HepG2 (cell line): Measurements from ENCODE around the gene NBEAL2. TPM values are rescaled to one million over a fixed set of nuclear protein-coding genes. Genes with fewer than 3 reads are reported as not detected.

Experiments used
- BCL6 ChIP-seq: IDR thresholded peaks from 2 replicates; pipeline ENCODE4 v1.6.1; 2016; ENCODE audit warnings: missing genetic modification reagents, missing compliant biosample characterization
- EP300 ChIP-seq, 3 experiments: sonication (generic) in 1 of 3; formaldehyde crosslinking in 1 of 3; IDR thresholded peaks; 2 replicates each; pipeline versions ENCODE4 v1.5.1 to v1.6.1; 2011 to 2020; ENCODE audit warnings: low read depth in 2 of 3, low read length in 2 of 3, borderline replicate concordance in 1 of 3, improper control_type of control experiment in 1 of 3, mild to moderate bottlenecking in 1 of 3, missing genetic modification reagents in 1 of 3, moderate library complexity in 1 of 3
- FOXO4 ChIP-seq: sonication (generic); formaldehyde crosslinking; conservative IDR thresholded peaks from 2 replicates; pipeline ENCODE4 v1.8.1; 2023; ENCODE audit warnings: missing genetic modification reagents
- FOXP4 ChIP-seq: sonication (generic); formaldehyde crosslinking; IDR thresholded peaks from 2 replicates; pipeline ENCODE4 v1.4.0; 2020; ENCODE audit warnings: missing genetic modification reagents
- HMG20A ChIP-seq: IDR thresholded peaks from 2 replicates; pipeline ENCODE4 v1.6.1; 2016; ENCODE audit warnings: borderline replicate concordance
- HOXA3 ChIP-seq: sonication (generic); formaldehyde crosslinking; IDR thresholded peaks from 2 replicates; pipeline ENCODE4 v1.5.0; 2020; ENCODE audit warnings: missing genetic modification reagents
- HOXA7 ChIP-seq: sonication (generic); formaldehyde crosslinking; IDR thresholded peaks from 2 replicates; pipeline ENCODE4 v1.8.1; 2022; ENCODE audit warnings: mild to moderate bottlenecking, missing genetic modification reagents, moderate library complexity
- MAFF ChIP-seq: IDR thresholded peaks from 2 replicates; pipeline ENCODE4 v1.6.1; 2011; ENCODE audit warnings: low read depth, low read length, improper control_type of control experiment
- NFE2L2 ChIP-seq: fragments of 150-350 bp; IDR thresholded peaks from 2 replicates; pipeline ENCODE4 v1.6.1; 2014; ENCODE audit warnings: low read length
- NFKB2 ChIP-seq: sonication (generic); formaldehyde crosslinking; IDR thresholded peaks from 2 replicates; pipeline ENCODE4 v1.4.0; 2020; ENCODE audit warnings: missing genetic modification reagents, borderline replicate concordance
- NR2F1 ChIP-seq, 2 experiments: fragments of 450-650 bp in 1 of 2; formaldehyde crosslinking in 1 of 2; IDR thresholded peaks; 2 replicates each; pipeline versions ENCODE4 v1.5.0 to v1.6.1; 2016 to 2020; ENCODE audit warnings: mild to moderate bottlenecking in 1 of 2, missing compliant biosample characterization in 1 of 2, missing genetic modification reagents in 1 of 2, moderate library complexity in 1 of 2
- SIN3A ChIP-seq: IDR thresholded peaks from 2 replicates; pipeline ENCODE4 v1.6.1; 2011; ENCODE audit warnings: low read depth, mild to moderate bottlenecking, control low read depth, low read length, borderline replicate concordance
- STAT5B ChIP-seq: sonication (generic); formaldehyde crosslinking; IDR thresholded peaks from 2 replicates; pipeline ENCODE4 v1.4.0; 2020; ENCODE audit warnings: missing genetic modification reagents
- ZC3H13 ChIP-seq: sonication (generic); formaldehyde crosslinking; IDR thresholded peaks from 2 replicates; pipeline ENCODE4 v1.8.1; 2023; ENCODE audit warnings: mild to moderate bottlenecking, missing genetic modification reagents, moderate library complexity
- ZNF550 ChIP-seq: sonication (generic); formaldehyde crosslinking; IDR thresholded peaks from 2 replicates; pipeline ENCODE4 v1.4.0; 2020; ENCODE audit warnings: mild to moderate bottlenecking, missing genetic modification reagents, borderline replicate concordance
- ZNF703 ChIP-seq: sonication (generic); formaldehyde crosslinking; IDR thresholded peaks from 2 replicates; pipeline ENCODE4 v1.5.1; 2020; ENCODE audit warnings: missing genetic modification reagents, mild to moderate bottlenecking, moderate library complexity, borderline replicate concordance
- polyA plus RNA-seq, 8 experiments: library from polyadenylated mRNA; depleted of rRNA in 3 of 8; stranded (reverse) in 7 of 8; unstranded in 1 of 8; fragments of >200 nt; fragmentation: Illumina TruSeq in 4 of 8; extraction: Trizol in 4 of 8; gene quantifications; 2 replicates each; pipeline versions ENCODE4 v1.2.1 to v1.2.3, GENCODE V29; 2011 to 2016; ENCODE audit warnings: low read depth in 4 of 8, missing spikeins in 1 of 8, mixed read lengths in 1 of 8; ENCODE audit not compliant: insufficient read depth in 1 of 8
- total RNA-seq, 5 experiments: library from RNA; depleted of rRNA; stranded (reverse); fragments of >200 nt; fragmentation: Illumina TruSeq; extraction: Trizol; gene quantifications; 2 replicates each; pipeline ENCODE4 v1.2.3, GENCODE V29; 2016; ENCODE audit warnings: low read depth in 1 of 5
- TF ChIP-seq, protein P1 (sequence below): sonication (generic); formaldehyde crosslinking; IDR thresholded peaks from 2 replicates; pipeline ENCODE4 v1.8.1; 2023; ENCODE audit warnings: mild to moderate bottlenecking, inconsistent platforms, moderate library complexity, missing genetic modification reagents, borderline replicate concordance
- TF ChIP-seq, protein P2 (sequence below): sonication (generic); formaldehyde crosslinking; IDR thresholded peaks from 2 replicates; pipeline ENCODE4 v1.4.0; 2020; ENCODE audit warnings: mild to moderate bottlenecking, missing genetic modification reagents, borderline replicate concordance

NBEAL2 gene
- total and polyA plus RNA-seq, 2 of the 13 experiments (the other 11 are each of a cell fraction or from before 2014, with no cell fraction given), result 9.7 to 12.4 TPM

DNA sequence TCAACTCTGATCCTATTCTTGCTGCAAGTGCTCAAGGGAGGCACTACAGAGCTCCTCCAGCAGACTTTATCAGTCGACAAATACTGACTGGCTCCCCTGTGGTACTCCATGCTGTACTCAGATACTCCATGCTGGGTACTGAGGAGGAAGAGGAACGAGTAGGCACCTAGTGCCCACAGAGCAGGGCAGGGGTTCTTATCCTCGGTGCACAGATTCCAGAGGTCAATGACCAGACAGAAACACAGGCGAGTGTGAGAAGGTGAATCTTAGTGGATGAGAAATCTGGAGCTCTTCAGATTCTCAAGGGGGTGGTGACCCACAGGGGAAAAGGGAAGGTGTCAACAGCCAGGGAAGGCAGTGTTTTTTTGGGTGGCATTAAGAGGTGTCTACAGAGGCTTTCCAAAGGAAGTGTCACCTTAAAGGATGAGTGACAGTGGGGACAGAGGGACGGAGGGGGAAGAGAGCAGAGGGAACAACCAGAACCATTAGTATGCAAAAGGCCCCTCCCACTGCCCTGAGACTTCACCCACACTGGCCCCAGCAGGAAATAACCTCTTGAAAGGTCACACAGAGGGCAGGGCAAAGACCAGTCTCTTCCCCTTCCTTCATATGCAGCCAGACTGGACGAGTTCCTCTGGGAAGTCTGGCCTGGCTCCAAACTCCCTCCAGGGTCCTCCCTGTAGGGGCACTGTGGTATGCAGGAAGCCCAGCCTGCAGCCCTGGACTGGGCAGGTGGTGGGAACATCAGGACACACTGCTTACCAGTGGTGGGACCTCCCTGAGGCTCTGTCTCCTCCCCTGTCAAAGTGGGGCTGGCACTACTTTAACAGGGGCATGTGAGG, 30.4 kb upstream of the NBEAL2 start (continued):
- TF ChIP-seq NFKB2, result no peak
- peak in 1 of 2 experiments; percentile 85; a peak in 2 of 4 replicates for TF ChIP-seq NR2F1 (CRISPR knock-in tag; IDR thresholded peaks at IDR 0.05)
- TF ChIP-seq ZNF550 (CRISPR knock-in tag), result no peak
- TF ChIP-seq, protein P1, sequence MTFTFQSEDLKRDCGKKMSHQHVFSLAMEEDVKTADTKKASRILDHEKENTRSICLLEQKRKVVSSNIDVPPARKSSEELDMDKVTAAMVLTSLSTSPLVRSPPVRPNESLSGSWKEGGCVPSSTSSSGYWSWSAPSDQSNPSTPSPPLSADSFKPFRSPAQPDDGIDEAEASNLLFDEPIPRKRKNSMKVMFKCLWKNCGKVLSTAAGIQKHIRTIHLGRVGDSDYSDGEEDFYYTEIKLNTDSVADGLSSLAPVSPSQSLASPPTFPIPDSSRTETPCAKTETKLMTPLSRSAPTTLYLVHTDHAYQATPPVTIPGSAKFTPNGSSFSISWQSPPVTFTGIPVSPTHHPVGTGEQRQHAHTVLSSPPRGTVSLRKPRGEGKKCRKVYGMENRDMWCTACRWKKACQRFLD (CRISPR knock-in tag), result no peak
- no peak for TF ChIP-seq ZNF703 (CRISPR knock-in tag)
- no peak for TF ChIP-seq HMG20A (CRISPR knock-in tag)
- peak in 1 of 2 experiments; percentile 77; a peak in 2 of 4 replicates for TF ChIP-seq EP300 (IDR thresholded peaks at IDR 0.05; ENCODE audit: low read depth in 2 of 2, low read length in 2 of 2)
- TF ChIP-seq EP300 (CRISPR knock-in tag; IDR thresholded peaks at IDR 0.05; ENCODE audit: borderline replicate concordance), result 0 out of 2 replicates have a peak, but pooled peaks have one; percentile 21
- peak; percentile 20; the same call in 1 of the 2 replicates for TF ChIP-seq HOXA3 (CRISPR knock-in tag)
- peak; percentile 44; the same call in 1 of the 2 replicates for TF ChIP-seq FOXP4 (CRISPR knock-in tag)
- peak; percentile 81 for TF ChIP-seq BCL6 (CRISPR knock-in tag)
- no peak for TF ChIP-seq NFE2L2
- no peak for TF ChIP-seq HOXA7 (CRISPR knock-in tag)
- TF ChIP-seq MAFF, result no peak
- TF ChIP-seq STAT5B (CRISPR knock-in tag), result no peak
- no peak for TF ChIP-seq SIN3A
- no peak for TF ChIP-seq FOXO4 (CRISPR knock-in tag)
- TF ChIP-seq ZC3H13 (CRISPR knock-in tag), result no peak
- TF ChIP-seq, protein P2, sequence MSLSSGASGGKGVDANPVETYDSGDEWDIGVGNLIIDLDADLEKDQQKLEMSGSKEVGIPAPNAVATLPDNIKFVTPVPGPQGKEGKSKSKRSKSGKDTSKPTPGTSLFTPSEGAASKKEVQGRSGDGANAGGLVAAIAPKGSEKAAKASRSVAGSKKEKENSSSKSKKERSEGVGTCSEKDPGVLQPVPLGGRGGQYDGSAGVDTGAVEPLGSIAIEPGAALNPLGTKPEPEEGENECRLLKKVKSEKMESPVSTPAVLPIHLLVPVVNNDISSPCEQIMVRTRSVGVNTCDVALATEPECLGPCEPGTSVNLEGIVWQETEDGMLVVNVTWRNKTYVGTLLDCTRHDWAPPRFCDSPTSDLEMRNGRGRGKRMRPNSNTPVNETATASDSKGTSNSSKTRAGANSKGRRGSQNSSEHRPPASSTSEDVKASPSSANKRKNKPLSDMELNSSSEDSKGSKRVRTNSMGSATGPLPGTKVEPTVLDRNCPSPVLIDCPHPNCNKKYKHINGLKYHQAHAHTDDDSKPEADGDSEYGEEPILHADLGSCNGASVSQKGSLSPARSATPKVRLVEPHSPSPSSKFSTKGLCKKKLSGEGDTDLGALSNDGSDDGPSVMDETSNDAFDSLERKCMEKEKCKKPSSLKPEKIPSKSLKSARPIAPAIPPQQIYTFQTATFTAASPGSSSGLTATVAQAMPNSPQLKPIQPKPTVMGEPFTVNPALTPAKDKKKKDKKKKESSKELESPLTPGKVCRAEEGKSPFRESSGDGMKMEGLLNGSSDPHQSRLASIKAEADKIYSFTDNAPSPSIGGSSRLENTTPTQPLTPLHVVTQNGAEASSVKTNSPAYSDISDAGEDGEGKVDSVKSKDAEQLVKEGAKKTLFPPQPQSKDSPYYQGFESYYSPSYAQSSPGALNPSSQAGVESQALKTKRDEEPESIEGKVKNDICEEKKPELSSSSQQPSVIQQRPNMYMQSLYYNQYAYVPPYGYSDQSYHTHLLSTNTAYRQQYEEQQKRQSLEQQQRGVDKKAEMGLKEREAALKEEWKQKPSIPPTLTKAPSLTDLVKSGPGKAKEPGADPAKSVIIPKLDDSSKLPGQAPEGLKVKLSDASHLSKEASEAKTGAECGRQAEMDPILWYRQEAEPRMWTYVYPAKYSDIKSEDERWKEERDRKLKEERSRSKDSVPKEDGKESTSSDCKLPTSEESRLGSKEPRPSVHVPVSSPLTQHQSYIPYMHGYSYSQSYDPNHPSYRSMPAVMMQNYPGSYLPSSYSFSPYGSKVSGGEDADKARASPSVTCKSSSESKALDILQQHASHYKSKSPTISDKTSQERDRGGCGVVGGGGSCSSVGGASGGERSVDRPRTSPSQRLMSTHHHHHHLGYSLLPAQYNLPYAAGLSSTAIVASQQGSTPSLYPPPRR (CRISPR knock-in tag), result peak; percentile 21; the same call in 1 of the 2 replicates
